WTC11 (cell line): ENCODE data around the gene TEK. TPM values are rescaled to one million over a fixed set of nuclear protein-coding genes. Genes with fewer than 3 reads are reported as not detected.
A peak's percentile ranks its signal among the peaks of the same experiment; 100 is the strongest.

Experiments used
- ATAC-seq: fragments of 200-7000 bp; cut with Tn5 transposase; 2 replicates; pipeline ENCODE4 v1.10.0; 2021; ENCODE audit warnings: mild to moderate bottlenecking, moderate library complexity
- CTCF ChIA-PET: fragments of 300-600 bp; sonication (Branson Sonifier 250); formaldehyde crosslinking; loops from one replicate; lab custom pipeline; 2021; ENCODE audit warnings: antibody characterized with exemption; lab: Charles Lee
- POLR2A ChIA-PET: fragments of 350-600 bp; sonication (Branson Sonifier 250); formaldehyde crosslinking; loops from one replicate; lab custom pipeline; 2021; ENCODE audit warnings: antibody characterized with exemption; lab: Charles Lee
- DNase-seq: peaks from one replicate; pipeline ENCODE4 v3.0.0; 2021; ENCODE audit warnings: low spot score
- H3K27ac Mint-ChIP-seq: 2 replicates; pipeline ENCODE4 v1.8.0; 2021; ENCODE audit warnings: mixed read lengths
- H3K27me3 Mint-ChIP-seq: 2 replicates; pipeline ENCODE4 v1.8.0; 2021; ENCODE audit warnings: low read depth, mild to moderate bottlenecking, moderate library complexity, mixed read lengths
- H3K36me3 Mint-ChIP-seq: 2 replicates; pipeline ENCODE4 v1.8.0; 2021; ENCODE audit warnings: mixed read lengths
- H3K4me1 Mint-ChIP-seq: 2 replicates; pipeline ENCODE4 v1.8.0; 2022; ENCODE audit warnings: mixed read lengths
- H3K4me3 Mint-ChIP-seq: 2 replicates; pipeline ENCODE4 v1.8.0; 2021; ENCODE audit warnings: mild to moderate bottlenecking, moderate library complexity, mixed read lengths
- H3K9me3 Mint-ChIP-seq: 2 replicates; pipeline ENCODE4 v1.8.0; 2021; ENCODE audit warnings: mixed read lengths
- AFF4 ChIP-seq: sonication (generic); formaldehyde crosslinking; IDR thresholded peaks from 2 replicates; pipeline ENCODE4 v1.8.1; 2023; ENCODE audit warnings: mild to moderate bottlenecking, missing genetic modification reagents, borderline replicate concordance
- ATF1 ChIP-seq: sonication (generic); formaldehyde crosslinking; IDR thresholded peaks from 2 replicates; pipeline ENCODE4 v1.8.1; 2023; ENCODE audit warnings: mild to moderate bottlenecking, moderate library complexity, missing genetic modification reagents
- CBFB ChIP-seq: sonication (generic); formaldehyde crosslinking; IDR thresholded peaks from 2 replicates; pipeline ENCODE4 v1.8.1; 2022; ENCODE audit warnings: mild to moderate bottlenecking, low read depth, missing genetic modification reagents
- ETV6 ChIP-seq: sonication (generic); formaldehyde crosslinking; IDR thresholded peaks from 2 replicates; pipeline ENCODE4 v1.8.1; 2022; ENCODE audit warnings: mild to moderate bottlenecking, missing genetic modification reagents
- FOXK1 ChIP-seq: sonication (generic); formaldehyde crosslinking; IDR thresholded peaks from 2 replicates; pipeline ENCODE4 v1.8.0; 2022; ENCODE audit warnings: mild to moderate bottlenecking, moderate library complexity, missing genetic modification reagents
- GTF2I ChIP-seq: fragments of 250-450 bp; sonication (Bioruptor Pico); conservative IDR thresholded peaks from 2 replicates; pipeline ENCODE4 v1.4.0; 2021; ENCODE audit warnings: mild to moderate bottlenecking
- HMGA2 ChIP-seq: fragments of 250-450 bp; sonication (Bioruptor Pico); IDR thresholded peaks from 2 replicates; pipeline ENCODE4 v1.4.0; 2021; ENCODE audit warnings: mild to moderate bottlenecking, moderate library complexity
- MAX ChIP-seq: sonication (generic); formaldehyde crosslinking; IDR thresholded peaks from 2 replicates; pipeline ENCODE4 v1.8.0; 2022; ENCODE audit warnings: mild to moderate bottlenecking, missing genetic modification reagents
- MXD4 ChIP-seq: fragments of 250-450 bp; sonication (Bioruptor Pico); IDR thresholded peaks from 2 replicates; pipeline ENCODE4 v1.8.0; 2021; ENCODE audit warnings: mild to moderate bottlenecking, moderate library complexity, borderline replicate concordance
- NFYB ChIP-seq: sonication (generic); formaldehyde crosslinking; conservative IDR thresholded peaks from 2 replicates; pipeline ENCODE4 v1.8.0; 2022; ENCODE audit warnings: low read depth, missing genetic modification reagents
- SMAD3 ChIP-seq: sonication (generic); formaldehyde crosslinking; IDR thresholded peaks from 2 replicates; pipeline ENCODE4 v1.8.0; 2022; ENCODE audit warnings: missing genetic modification reagents, mild to moderate bottlenecking, borderline replicate concordance
- SMAD4 ChIP-seq: sonication (generic); formaldehyde crosslinking; IDR thresholded peaks from 2 replicates; pipeline ENCODE4 v1.8.0; 2022; ENCODE audit warnings: mild to moderate bottlenecking, missing genetic modification reagents
- SOX15 ChIP-seq: fragments of 250-450 bp; sonication (Bioruptor Pico); IDR thresholded peaks from 2 replicates; pipeline ENCODE4 v1.9.0; 2021; ENCODE audit warnings: mild to moderate bottlenecking
- TP53 ChIP-seq: sonication (generic); formaldehyde crosslinking; IDR thresholded peaks from 2 replicates; pipeline ENCODE4 v1.8.1; 2023; ENCODE audit warnings: mild to moderate bottlenecking, missing genetic modification reagents
- ZMAT4 ChIP-seq: fragments of 250-450 bp; sonication (Bioruptor Pico); IDR thresholded peaks from 2 replicates; pipeline ENCODE4 v1.9.0; 2021; ENCODE audit warnings: mild to moderate bottlenecking
- ZNF219 ChIP-seq: sonication (generic); formaldehyde crosslinking; IDR thresholded peaks from 2 replicates; pipeline ENCODE4 v1.8.0; 2023; ENCODE audit warnings: missing genetic modification reagents, mild to moderate bottlenecking, borderline replicate concordance
- ZNF232 ChIP-seq: sonication (generic); formaldehyde crosslinking; IDR thresholded peaks from 2 replicates; pipeline ENCODE4 v1.8.0; 2022; ENCODE audit warnings: mild to moderate bottlenecking, missing genetic modification reagents
- ZNF281 ChIP-seq: sonication (generic); formaldehyde crosslinking; IDR thresholded peaks from 2 replicates; pipeline ENCODE4 v1.8.0; 2023; ENCODE audit warnings: mild to moderate bottlenecking, missing genetic modification reagents
- ZNF671 ChIP-seq: fragments of 250-450 bp; sonication (Bioruptor Pico); IDR thresholded peaks from 2 replicates; pipeline ENCODE4 v1.8.0; 2021; ENCODE audit warnings: mild to moderate bottlenecking
- ZSCAN18 ChIP-seq: fragments of 250-450 bp; sonication (Bioruptor Pico); IDR thresholded peaks from 2 replicates; pipeline ENCODE4 v2.1.2; 2022; ENCODE audit warnings: mild to moderate bottlenecking, moderate library complexity
- total RNA-seq: library from RNA; stranded (reverse); gene quantifications from 3 replicates; pipeline ENCODE4 v1.2.3, GENCODE V29; 2021

Gene TEK
- total RNA-seq, 1 experiment from 2014 or later: 3.1 TPM

GRCh38 chr9:27117489-27118135 lies 8.6 kb downstream of the TEK start:
- TF ChIP-seq ZNF219 (no peak), FOXK1 (no peak), ZNF671 (CRISPR knock-in tag) (no peak), GTF2I (CRISPR knock-in tag) (no peak), AFF4 (CRISPR knock-in tag) (no peak), NFYB (CRISPR knock-in tag) (no peak), SOX15 (CRISPR knock-in tag) (no peak), SMAD3 (CRISPR knock-in tag) (no peak), TP53 (no peak), HMGA2 (CRISPR knock-in tag) (no peak), MAX (no peak), ATF1 (CRISPR knock-in tag) (no peak), ZSCAN18 (CRISPR knock-in tag) (no peak), SMAD4 (CRISPR knock-in tag) (no peak), ZMAT4 (CRISPR knock-in tag) (no peak), MXD4 (CRISPR knock-in tag) (no peak), ZNF281 (CRISPR knock-in tag) (no peak), CBFB (CRISPR knock-in tag) (no peak), ZNF232 (CRISPR knock-in tag) (no peak), ETV6 (CRISPR knock-in tag) (no peak)
- ChIA-PET POLR2A (no interaction called here), CTCF (no interaction called here)
- Mint-ChIP-seq H3K27ac (no peak overlapping the region), H3K4me1 (peaks cover 18% of the 10 kb centered on the region), H3K36me3 (no peaks in the 10 kb centered on the region), H3K27me3 (no peaks in the 10 kb centered on the region), H3K4me3 (no peak overlapping the region), H3K9me3 (no peaks in the 10 kb centered on the region)
- ATAC-seq: peak; percentile 68
- DNase-seq: no peak
